ENCODE measurements around the gene RASGRP1. TPM values are rescaled to one million over a fixed set of nuclear protein-coding genes. Genes with fewer than 3 reads are reported as not detected.

RASGRP1 gene
- total RNA-seq, 1 experiment from 2014 or later: 1.6 TPM

DNA sequence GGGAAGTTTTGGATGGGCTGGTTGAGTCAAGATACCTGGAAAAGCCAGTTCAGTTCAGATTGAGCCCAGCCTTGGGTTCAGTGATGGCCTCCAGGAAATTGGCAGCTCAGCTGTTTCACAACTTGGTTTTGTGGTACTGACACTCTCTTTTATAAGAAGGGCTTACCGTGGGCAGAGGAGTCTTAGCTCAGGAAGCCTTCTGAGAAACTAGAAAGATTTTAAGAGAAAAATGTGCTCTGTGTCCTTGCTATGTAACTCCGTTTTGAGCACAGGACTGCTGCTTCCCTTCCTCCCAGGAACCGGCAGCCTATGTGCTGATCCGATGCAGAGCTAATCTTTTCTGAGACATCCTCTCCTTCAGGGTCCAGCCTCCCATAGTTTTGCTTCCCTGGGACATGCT is 46.6 kb upstream of the RASGRP1 start:
- no peaks in the 10 kb centered on the region for H3K4me1 ChIP-seq (ENCODE audit: control insufficient read depth in 1 of 2, insufficient read depth in 2 of 2, low read length in 2 of 2)
- BruUV-seq (replicated peaks): no TSS peak
- ATAC-seq (no peak), DNase-seq (ENCODE audit: low read depth, low spot score) (no peak)
- H3K4me3 ChIP-seq (replicated peaks in 1 of 2; ENCODE audit: low read depth in 1 of 2, low read length in 2 of 2): no peak overlapping the region
- no peaks in the 10 kb centered on the region for H3K79me2 ChIP-seq (ENCODE audit: insufficient read depth, low read length)
- no peak overlapping the region for H3K27ac ChIP-seq (ENCODE audit: low read depth, low read length)
- POLR2A ChIA-PET: no interaction called here
- RAD21 ChIA-PET (ENCODE audit: low non-redundant PET in 1 of 2, low total read pairs in 2 of 2, uncharacterized antibody in 2 of 2, unreplicated experiment in 2 of 2): no interaction called here
- H3K9ac ChIP-seq (ENCODE audit: low read length): no peak overlapping the region
- H3K4me2 ChIP-seq (ENCODE audit: low read length): no peak overlapping the region
- no peak overlapping the region for H2AFZ ChIP-seq (ENCODE audit: low read depth, low read length, poor library complexity, severe bottlenecking)
- TF ChIP-seq EGR1 (IDR thresholded peaks at IDR 0.05; ENCODE audit: low read depth) (no peak), MAX (IDR thresholded peaks at IDR 0.05) (no peak), ELF1 (IDR thresholded peaks at IDR 0.05; ENCODE audit: borderline replicate concordance, low read depth) (no peak), POLR2A (IDR thresholded peaks at IDR 0.05; ENCODE audit: borderline replicate concordance, extremely low read depth, insufficient read depth, insufficient read length) (no peak)
- H4K20me1 ChIP-seq (ENCODE audit: insufficient read depth): no peaks in the 10 kb centered on the region
- intact Hi-C loops (cut with micrococcal nuclease): no loop called here
- no peaks in the 10 kb centered on the region for H3K9me3 ChIP-seq (ENCODE audit: control insufficient read depth in 1 of 2, insufficient read depth in 1 of 2, low read depth in 1 of 2, low read length in 2 of 2)
- CTCF ChIA-PET: no interaction called here
- H3K9me2 ChIP-seq (ENCODE audit: insufficient read depth): no peaks in the 10 kb centered on the region
- H3K27me3 ChIP-seq (ENCODE audit: insufficient read depth, low read length): peaks cover 24% of the 10 kb centered on the region
- H3K36me3 ChIP-seq (ENCODE audit: control insufficient read depth in 1 of 2, insufficient read depth in 2 of 2, low read length in 2 of 2): no peaks in the 10 kb centered on the region

- H3K4me2 ChIP-seq (ENCODE audit: low read length): no peak overlapping the region
- ATAC-seq: no peak
- H4K20me1 ChIP-seq (ENCODE audit: insufficient read depth): no peaks in the 10 kb centered on the region
- DNase-seq (ENCODE audit: low read depth, low spot score): no peak
- H2AFZ ChIP-seq (ENCODE audit: low read depth, low read length, poor library complexity, severe bottlenecking): no peak overlapping the region
- no peaks in the 10 kb centered on the region for H3K9me2 ChIP-seq (ENCODE audit: insufficient read depth)
- H3K9ac ChIP-seq (ENCODE audit: low read length): no peak overlapping the region
- ChIA-PET POLR2A (no interaction called here), CTCF (no interaction called here), RAD21 (ENCODE audit: low non-redundant PET in 1 of 2, low total read pairs in 2 of 2, uncharacterized antibody in 2 of 2, unreplicated experiment in 2 of 2) (no interaction called here)
- no peaks in the 10 kb centered on the region for H3K36me3 ChIP-seq (ENCODE audit: control insufficient read depth in 1 of 2, insufficient read depth in 2 of 2, low read length in 2 of 2)
- intact Hi-C loops (cut with micrococcal nuclease): no loop called here
- H3K27ac ChIP-seq (ENCODE audit: low read depth, low read length): no peak overlapping the region
- no peaks in the 10 kb centered on the region for H3K4me1 ChIP-seq (ENCODE audit: control insufficient read depth in 1 of 2, insufficient read depth in 2 of 2, low read length in 2 of 2)
- H3K4me3 ChIP-seq (replicated peaks in 1 of 2; ENCODE audit: low read depth in 1 of 2, low read length in 2 of 2): no peak overlapping the region
- H3K27me3 ChIP-seq (ENCODE audit: insufficient read depth, low read length): peaks cover 29% of the 10 kb centered on the region
- no TSS peak for BruUV-seq (replicated peaks)
- no peaks in the 10 kb centered on the region for H3K79me2 ChIP-seq (ENCODE audit: insufficient read depth, low read length)
- H3K9me3 ChIP-seq (ENCODE audit: control insufficient read depth in 1 of 2, insufficient read depth in 1 of 2, low read depth in 1 of 2, low read length in 2 of 2): no peaks in the 10 kb centered on the region
- no peak for TF ChIP-seq ZFX (IDR thresholded peaks at IDR 0.05)
- no peak for TF ChIP-seq SRF (IDR thresholded peaks at IDR 0.05; ENCODE audit: low read depth)
- no peak for TF ChIP-seq SIN3A (IDR thresholded peaks at IDR 0.05; ENCODE audit: low read depth)
- TF ChIP-seq POLR2AphosphoS5 (IDR thresholded peaks at IDR 0.05; ENCODE audit: low read depth, low read length): no peak
- TF ChIP-seq POLR2A (IDR thresholded peaks at IDR 0.05; ENCODE audit: borderline replicate concordance, extremely low read depth, insufficient read depth, insufficient read length): no peak
- TF ChIP-seq CEBPB (IDR thresholded peaks at IDR 0.05; ENCODE audit: low read depth): no peak
- no peak for TF ChIP-seq ELF1 (IDR thresholded peaks at IDR 0.05; ENCODE audit: borderline replicate concordance, low read depth)
- no peak for TF ChIP-seq EGR1 (IDR thresholded peaks at IDR 0.05; ENCODE audit: low read depth)
- TF ChIP-seq EZH2phosphoT487 (IDR thresholded peaks at IDR 0.05; ENCODE audit: borderline replicate concordance): no peak
- no peak for TF ChIP-seq SP1 (IDR thresholded peaks at IDR 0.05; ENCODE audit: low read depth)
Measured at GRCh38 chr15:38610748-38611147, 46.1 kb upstream of the RASGRP1 start.

All from HCT116 (cell line).